Liver (tissue), 9 donors: ENCODE measurements around the gene CCKAR. TPM values are rescaled to one million over a fixed set of nuclear protein-coding genes. Genes with fewer than 3 reads are reported as not detected.

ENCODE experiments used
- DNase-seq: peaks from one replicate; pipeline ENCODE4 v3.0.0-alpha.2; 2017; ENCODE audit warnings: low spot score
- H3K27ac ChIP-seq, 2 donors: one replicate each; pipeline ENCODE4 v1.7.0; 2013; ENCODE audit warnings: inconsistent platforms in 2 of 2, low read length in 2 of 2, control low read depth in 1 of 2, low read depth in 1 of 2, mild to moderate bottlenecking in 1 of 2
- H3K27me3 ChIP-seq, 4 donors: one replicate each; pipeline versions ENCODE4 v1.6.1 to v1.7.0; 2013; ENCODE audit warnings: low read length in 3 of 4, inconsistent platforms in 1 of 4, mild to moderate bottlenecking in 1 of 4, moderate library complexity in 1 of 4; ENCODE audit not compliant: control insufficient read depth in 4 of 4, insufficient read depth in 4 of 4
- H3K36me3 ChIP-seq, 4 donors: one replicate each; pipeline versions ENCODE4 v1.6.1 to v1.7.0; 2013; ENCODE audit warnings: low read length in 3 of 4, mild to moderate bottlenecking in 3 of 4, low read depth in 1 of 4, moderate library complexity in 1 of 4; ENCODE audit not compliant: control insufficient read depth in 4 of 4, insufficient read depth in 3 of 4
- H3K4me1 ChIP-seq, 4 donors: one replicate each; pipeline versions ENCODE4 v1.6.1 to v1.7.0; 2013; ENCODE audit warnings: low read length in 3 of 4, mild to moderate bottlenecking in 3 of 4, moderate library complexity in 1 of 4; ENCODE audit not compliant: control insufficient read depth in 4 of 4, insufficient read depth in 4 of 4
- H3K4me3 ChIP-seq, 3 donors: one replicate each; pipeline versions ENCODE4 v1.6.1 to v1.7.0; 2013; ENCODE audit warnings: low read length in 3 of 3, control low read depth in 1 of 3, low read depth in 1 of 3, mild to moderate bottlenecking in 1 of 3
- H3K9ac ChIP-seq, 2 donors: one replicate each; pipeline ENCODE4 v1.7.0; 2013; ENCODE audit warnings: low read length in 2 of 2, mild to moderate bottlenecking in 2 of 2, moderate library complexity in 2 of 2, control low read depth in 1 of 2, low read depth in 1 of 2
- H3K9me3 ChIP-seq, 4 donors: one replicate each; pipeline versions ENCODE4 v1.6.1 to v1.7.0; 2013; ENCODE audit warnings: low read length in 3 of 4; ENCODE audit not compliant: control insufficient read depth in 4 of 4
- ATF3 ChIP-seq: IDR thresholded peaks from 2 replicates; pipeline ENCODE4 v1.6.1; 2016; ENCODE audit warnings: antibody characterized with exemption
- CTCF ChIP-seq: fragments of 150-350 bp; IDR thresholded peaks from 2 replicates; pipeline ENCODE4 v1.5.1; 2017; ENCODE audit warnings: improper control_type of control experiment, low read depth, low read length; ENCODE audit not compliant: missing input control
- EGR1 ChIP-seq, 2 donors: IDR thresholded peaks; 2 replicates each; pipeline ENCODE4 v1.6.1; 2016 to 2018; ENCODE audit warnings: antibody characterized with exemption in 2 of 2, low read depth in 2 of 2
- FOXA1 ChIP-seq: IDR thresholded peaks from 2 replicates; pipeline ENCODE4 v1.6.1; 2016; ENCODE audit warnings: antibody characterized with exemption
- FOXA2 ChIP-seq: IDR thresholded peaks from 2 replicates; pipeline ENCODE4 v1.6.1; 2016; ENCODE audit warnings: antibody characterized with exemption
- GABPA ChIP-seq, 2 donors: IDR thresholded peaks in 1 of 2; conservative IDR thresholded peaks in 1 of 2; 2 replicates each; pipeline ENCODE4 v1.6.1; 2016; ENCODE audit warnings: antibody characterized with exemption in 2 of 2, mild to moderate bottlenecking in 1 of 2, moderate library complexity in 1 of 2
- HNF4A ChIP-seq, 2 donors: conservative IDR thresholded peaks; 2 replicates each; pipeline ENCODE4 v1.6.1; 2016; ENCODE audit warnings: antibody characterized with exemption in 2 of 2, mild to moderate bottlenecking in 2 of 2
- HNF4G ChIP-seq: IDR thresholded peaks from 2 replicates; pipeline ENCODE4 v1.6.1; 2016; ENCODE audit warnings: antibody characterized with exemption
- JUND ChIP-seq, 2 donors: IDR thresholded peaks; 2 replicates each; pipeline ENCODE4 v1.6.1; 2016; ENCODE audit warnings: antibody characterized with exemption in 2 of 2
- NR2F2 ChIP-seq: IDR thresholded peaks from 2 replicates; pipeline ENCODE4 v1.6.1; 2016; ENCODE audit warnings: antibody characterized with exemption
- RAD21 ChIP-seq, 2 donors: IDR thresholded peaks; 2 replicates each; pipeline ENCODE4 v1.6.1; 2016; ENCODE audit warnings: antibody characterized with exemption in 2 of 2, mild to moderate bottlenecking in 2 of 2
- REST ChIP-seq: IDR thresholded peaks from 2 replicates; pipeline ENCODE4 v1.6.1; 2016; ENCODE audit warnings: antibody characterized with exemption, mild to moderate bottlenecking
- RXRA ChIP-seq, 2 donors: IDR thresholded peaks; 2 replicates each; pipeline ENCODE4 v1.6.1; 2017 to 2018; ENCODE audit warnings: antibody characterized with exemption in 2 of 2, mild to moderate bottlenecking in 1 of 2
- SP1 ChIP-seq: IDR thresholded peaks from 2 replicates; pipeline ENCODE4 v1.6.1; 2018; ENCODE audit warnings: antibody characterized with exemption, mild to moderate bottlenecking
- TAF1 ChIP-seq: conservative IDR thresholded peaks from 2 replicates; pipeline ENCODE4 v1.6.1; 2016; ENCODE audit warnings: antibody characterized with exemption, mild to moderate bottlenecking
- YY1 ChIP-seq: IDR thresholded peaks from 2 replicates; pipeline ENCODE4 v1.6.1; 2016; ENCODE audit warnings: antibody characterized with exemption, mild to moderate bottlenecking
- WGBS: extraction: QIAGEN DNeasy Blood & Tissue Kit; methylation state at CpG from one replicate; pipeline ENCODE4 v1.1.7; 2013; 5-methylcytosine and 5-hydroxymethylcytosine counted together
- polyA plus RNA-seq, 2 donors: library from polyadenylated mRNA; stranded (reverse) in 1 of 2; unstranded in 1 of 2; fragments of 200-250 nt in 1 of 2; fragments of >200 nt in 1 of 2; fragmentation: Nextera tagmentation in 1 of 2; extraction: Ambion mirVana in 1 of 2; gene quantifications; one replicate each; pipeline versions ENCODE4 v1.2.1 to v1.2.3, GENCODE V29; 2013 to 2015
- total RNA-seq, 2 donors: library from RNA; depleted of rRNA; stranded (reverse); fragments of >200 nt; gene quantifications; one replicate each; pipeline ENCODE4 v1.2.3, GENCODE V29; 2014
- TF ChIP-seq, protein P1 (sequence below): IDR thresholded peaks from 2 replicates; pipeline ENCODE4 v1.6.1; 2016; ENCODE audit warnings: antibody characterized with exemption
- TF ChIP-seq, protein P2 (sequence below): IDR thresholded peaks from 2 replicates; pipeline ENCODE4 v1.6.1; 2016; ENCODE audit warnings: antibody characterized with exemption
- donor health status: healthy.
- donor health status: healthy.
- donor health status: healthy.
- donor health status: healthy.
- donor health status: healthy.

CCKAR gene
- total and polyA plus RNA-seq, 4 donors: not detected

DNA sequence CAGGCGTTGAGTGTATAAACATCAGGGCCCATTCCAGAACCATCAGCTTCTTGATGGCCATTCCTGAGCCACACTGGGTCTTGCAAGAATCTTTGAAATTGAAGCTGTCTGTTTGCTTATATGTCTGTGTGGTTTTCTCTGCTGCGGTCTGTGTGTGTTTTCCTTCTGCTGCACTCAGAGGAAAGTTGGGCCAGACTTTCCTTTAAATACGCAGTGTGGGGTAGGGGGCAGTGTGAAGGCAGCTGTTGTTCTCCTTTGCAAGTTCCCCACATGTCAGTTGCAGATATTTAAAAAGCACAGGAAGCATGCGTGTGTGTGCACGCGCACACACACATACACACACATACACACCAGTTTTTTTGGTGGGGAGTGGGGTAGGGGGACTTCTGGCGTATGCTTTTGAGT lies 32.1 kb downstream of the CCKAR start:
- H3K9ac ChIP-seq: no peak overlapping the region
- 75% methylated on average over 7 of the region's 7 CpGs for WGBS
- DNase-seq: no peak
- no peak overlapping the region for H3K4me3 ChIP-seq
- peaks cover 0 to 3% (median under 1%) of the 10 kb centered on the region in 4 donors for H3K9me3 ChIP-seq
- TF ChIP-seq, protein P1, sequence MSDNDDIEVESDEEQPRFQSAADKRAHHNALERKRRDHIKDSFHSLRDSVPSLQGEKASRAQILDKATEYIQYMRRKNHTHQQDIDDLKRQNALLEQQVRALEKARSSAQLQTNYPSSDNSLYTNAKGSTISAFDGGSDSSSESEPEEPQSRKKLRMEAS: no peak
- TF ChIP-seq CTCF: no peak
- TF ChIP-seq ATF3: no peak
- no peak for TF ChIP-seq REST
- no peak for TF ChIP-seq JUND (IDR thresholded peaks at IDR 0.05)
- no peak for TF ChIP-seq EGR1 (IDR thresholded peaks at IDR 0.05; ENCODE audit: low read depth in 2 of 2)
- no peak for TF ChIP-seq NR2F2
- TF ChIP-seq TAF1: no peak
- no peak for TF ChIP-seq YY1
- TF ChIP-seq GABPA (IDR thresholded peaks at IDR 0.05 in 1 of 2, conservative IDR thresholded peaks at IDR 0.05 in 1 of 2): no peak
- TF ChIP-seq HNF4G: no peak
- TF ChIP-seq FOXA2: no peak
- TF ChIP-seq HNF4A (conservative IDR thresholded peaks at IDR 0.05): no peak
- TF ChIP-seq RAD21 (IDR thresholded peaks at IDR 0.05): no peak
- no peak for TF ChIP-seq SP1
- TF ChIP-seq RXRA (IDR thresholded peaks at IDR 0.05): no peak
- TF ChIP-seq FOXA1: no peak
- TF ChIP-seq, protein P2, sequence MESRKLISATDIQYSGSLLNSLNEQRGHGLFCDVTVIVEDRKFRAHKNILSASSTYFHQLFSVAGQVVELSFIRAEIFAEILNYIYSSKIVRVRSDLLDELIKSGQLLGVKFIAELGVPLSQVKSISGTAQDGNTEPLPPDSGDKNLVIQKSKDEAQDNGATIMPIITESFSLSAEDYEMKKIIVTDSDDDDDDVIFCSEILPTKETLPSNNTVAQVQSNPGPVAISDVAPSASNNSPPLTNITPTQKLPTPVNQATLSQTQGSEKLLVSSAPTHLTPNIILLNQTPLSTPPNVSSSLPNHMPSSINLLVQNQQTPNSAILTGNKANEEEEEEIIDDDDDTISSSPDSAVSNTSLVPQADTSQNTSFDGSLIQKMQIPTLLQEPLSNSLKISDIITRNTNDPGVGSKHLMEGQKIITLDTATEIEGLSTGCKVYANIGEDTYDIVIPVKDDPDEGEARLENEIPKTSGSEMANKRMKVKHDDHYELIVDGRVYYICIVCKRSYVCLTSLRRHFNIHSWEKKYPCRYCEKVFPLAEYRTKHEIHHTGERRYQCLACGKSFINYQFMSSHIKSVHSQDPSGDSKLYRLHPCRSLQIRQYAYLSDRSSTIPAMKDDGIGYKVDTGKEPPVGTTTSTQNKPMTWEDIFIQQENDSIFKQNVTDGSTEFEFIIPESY: no peak
- H3K27me3 ChIP-seq: no peaks in the 10 kb centered on the region
- no peaks in the 10 kb centered on the region for H3K36me3 ChIP-seq
- H3K27ac ChIP-seq: no peak overlapping the region
- no peaks in the 10 kb centered on the region for H3K4me1 ChIP-seq
